GM21515 (cell line): ENCODE data around the gene SPIRE1.
"Not testable (repeated sequence)": the region's sequence is repeated elsewhere in the genome, so short reads cannot be mapped to it uniquely, and the experiment has no call there.

Experiments used
- ATAC-seq: cut with Tn5 transposase; IDR thresholded peaks from one replicate; pipeline ENCODE4 v1.9.1; 2021; ENCODE audit not compliant: unreplicated experiment

Gene SPIRE1

GRCh38 chr18:12599966-12600365 lies 57.9 kb downstream of the SPIRE1 start:
- no peak for ATAC-seq

GRCh38 chr18:12599543-12599942 lies 58.4 kb downstream of the SPIRE1 start:
- ATAC-seq, result no peak

- ATAC-seq, result no peak
Observed at GRCh38 chr18:12598181-12598930, 59.6 kb downstream of the SPIRE1 start.

- no peak for ATAC-seq
Observed at GRCh38 chr18:12597760-12598159, 60.1 kb downstream of the SPIRE1 start.

GRCh38 chr18:12595571-12596255 lies 62.2 kb downstream of the SPIRE1 start:
- ATAC-seq, result no peak

GRCh38 chr18:12593866-12594265 lies 64.0 kb downstream of the SPIRE1 start:
- ATAC-seq, result no peak

- no peak for ATAC-seq
Observed at GRCh38 chr18:12592597-12593127, 65.2 kb downstream of the SPIRE1 start.

- ATAC-seq, result no peak
Observed at GRCh38 chr18:12589448-12589847, 68.5 kb downstream of the SPIRE1 start.

GRCh38 chr18:12586956-12587355 lies 71.0 kb downstream of the SPIRE1 start:
- no peak for ATAC-seq

GRCh38 chr18:12585218-12585617 lies 72.7 kb downstream of the SPIRE1 start:
- no peak for ATAC-seq

GRCh38 chr18:12580630-12581342 lies 77.1 kb downstream of the SPIRE1 start:
- no peak for ATAC-seq

GRCh38 chr18:12579775-12580174 lies 78.1 kb downstream of the SPIRE1 start:
- ATAC-seq, result peak; percentile 52

GRCh38 chr18:12577848-12578247 lies 80.1 kb downstream of the SPIRE1 start:
- ATAC-seq, result no peak

- ATAC-seq, result no peak
Observed at GRCh38 chr18:12574494-12575185, 83.3 kb downstream of the SPIRE1 start.

- ATAC-seq, result no peak
Observed at GRCh38 chr18:12571630-12572029, 86.3 kb downstream of the SPIRE1 start.

GRCh38 chr18:12569791-12570190 lies 88.1 kb downstream of the SPIRE1 start:
- no peak for ATAC-seq

GRCh38 chr18:12567849-12568248 lies 90.1 kb downstream of the SPIRE1 start:
- no peak for ATAC-seq

- ATAC-seq, result no peak
Observed at GRCh38 chr18:12564861-12565260, 93.0 kb downstream of the SPIRE1 start.

GRCh38 chr18:12564378-12564777 lies 93.5 kb downstream of the SPIRE1 start:
- no peak for ATAC-seq

GRCh38 chr18:12560600-12560999 lies 97.3 kb downstream of the SPIRE1 start:
- not testable (repeated sequence) for ATAC-seq

GRCh38 chr18:12559319-12559718 lies 98.6 kb downstream of the SPIRE1 start:
- no peak for ATAC-seq
